HG03520 (cell line): ENCODE results near the gene FDX1.
"Not testable (repeated sequence)": the region's sequence is repeated elsewhere in the genome, so short reads cannot be mapped to it uniquely, and the experiment has no call there.

ENCODE experiments used
- ATAC-seq: cut with Tn5 transposase; IDR thresholded peaks from one replicate; pipeline ENCODE4 v1.9.1; 2021; ENCODE audit warnings: mild to moderate bottlenecking, moderate library complexity; ENCODE audit not compliant: unreplicated experiment

Gene FDX1

GRCh38 chr11:110429731-110430266 lies at the start of gene FDX1:
FDX1 (plus strand) TSS chr11:110429948; CDS start chr11:110430121, 173 bp downstream.
- ATAC-seq: peak; percentile 85

- ATAC-seq: no peak
Measured at GRCh38 chr11:110380836-110381622, 48.7 kb upstream of the FDX1 start.

GRCh38 chr11:110388231-110388630 lies 41.5 kb upstream of the FDX1 start:
- not testable (repeated sequence) for ATAC-seq

GRCh38 chr11:110389965-110390364 lies 39.8 kb upstream of the FDX1 start:
- ATAC-seq: no peak

- ATAC-seq: no peak
Measured at GRCh38 chr11:110392056-110392455, 37.7 kb upstream of the FDX1 start.

GRCh38 chr11:110397668-110398286 lies 32.0 kb upstream of the FDX1 start:
- not testable (repeated sequence) for ATAC-seq

GRCh38 chr11:110403585-110403984 lies 26.2 kb upstream of the FDX1 start:
- ATAC-seq: not testable (repeated sequence)

- ATAC-seq: not testable (repeated sequence)
Measured at GRCh38 chr11:110405636-110406035, 24.1 kb upstream of the FDX1 start.

GRCh38 chr11:110407315-110407714 lies 22.4 kb upstream of the FDX1 start:
- no peak for ATAC-seq

- ATAC-seq: no peak
Measured at GRCh38 chr11:110409174-110409573, 20.6 kb upstream of the FDX1 start.

- no peak for ATAC-seq
Measured at GRCh38 chr11:110410651-110411050, 19.1 kb upstream of the FDX1 start.

- no peak for ATAC-seq
Measured at GRCh38 chr11:110415081-110415480, 14.7 kb upstream of the FDX1 start.

GRCh38 chr11:110421658-110422057 lies 8.1 kb upstream of the FDX1 start:
- ATAC-seq: not testable (repeated sequence)

GRCh38 chr11:110422306-110422905 lies 7.3 kb upstream of the FDX1 start:
- no peak for ATAC-seq

- no peak for ATAC-seq
Measured at GRCh38 chr11:110424775-110425444, 4.8 kb upstream of the FDX1 start.

- no peak for ATAC-seq
Measured at GRCh38 chr11:110425751-110426545, 3.8 kb upstream of the FDX1 start.

- ATAC-seq: no peak
Measured at GRCh38 chr11:110428040-110428439, 1.7 kb upstream of the FDX1 start.

GRCh38 chr11:110428956-110429730 lies 605 bp upstream of the FDX1 start:
- ATAC-seq: no peak

- ATAC-seq: peak; percentile 32
Measured at GRCh38 chr11:110430267-110431050, 711 bp downstream of the FDX1 start.
